Activated T-cell treated with anti-CD3 and anti-CD28 coated beads for 24 hours (primary cell): ENCODE data around the gene SLC45A1.

Experiments used
- DNase-seq: peaks from one replicate; pipeline ENCODE4 v3.0.0-alpha.2; 2020; ENCODE audit warnings: low read depth

The SLC45A1 gene

DNA sequence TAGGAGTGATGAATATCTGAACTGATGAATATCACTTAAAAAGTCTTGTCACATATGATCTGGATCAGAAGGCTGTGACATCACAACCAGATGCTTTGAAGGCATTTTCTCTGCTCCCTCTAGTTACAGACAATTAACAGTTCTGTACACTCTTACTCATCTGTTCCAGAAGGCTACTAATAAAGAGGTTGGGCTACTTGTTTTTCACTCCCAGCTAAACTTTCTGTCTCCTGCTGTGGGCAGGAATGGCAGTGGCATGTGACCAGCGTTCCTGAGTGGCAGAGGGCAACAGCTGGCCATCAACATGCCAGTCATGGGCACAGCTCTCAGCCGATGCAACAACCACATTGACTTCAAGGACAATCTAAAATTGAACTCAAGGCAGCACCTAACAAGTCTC lies 66.7 kb downstream of the SLC45A1 start:
- no peak for DNase-seq

DNA sequence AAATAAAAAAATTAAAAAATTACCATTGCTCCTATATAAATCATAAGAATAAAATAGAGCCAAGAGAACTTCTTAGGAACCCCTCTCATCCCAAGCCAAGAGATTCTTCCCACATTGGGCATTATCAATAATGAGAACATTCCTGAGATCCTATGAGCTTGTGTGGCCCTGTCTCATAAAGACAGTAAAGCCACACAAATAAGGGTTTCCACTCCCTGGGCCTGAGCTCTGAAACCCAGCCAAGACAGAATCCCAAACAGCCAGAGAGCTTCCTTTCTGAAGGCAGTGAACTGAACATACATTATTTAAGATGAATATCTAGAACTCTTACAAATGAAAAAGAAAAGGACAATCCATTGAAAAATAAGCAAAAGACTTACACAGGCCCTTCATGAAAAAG lies 68.3 kb downstream of the SLC45A1 start:
- no peak for DNase-seq

DNA sequence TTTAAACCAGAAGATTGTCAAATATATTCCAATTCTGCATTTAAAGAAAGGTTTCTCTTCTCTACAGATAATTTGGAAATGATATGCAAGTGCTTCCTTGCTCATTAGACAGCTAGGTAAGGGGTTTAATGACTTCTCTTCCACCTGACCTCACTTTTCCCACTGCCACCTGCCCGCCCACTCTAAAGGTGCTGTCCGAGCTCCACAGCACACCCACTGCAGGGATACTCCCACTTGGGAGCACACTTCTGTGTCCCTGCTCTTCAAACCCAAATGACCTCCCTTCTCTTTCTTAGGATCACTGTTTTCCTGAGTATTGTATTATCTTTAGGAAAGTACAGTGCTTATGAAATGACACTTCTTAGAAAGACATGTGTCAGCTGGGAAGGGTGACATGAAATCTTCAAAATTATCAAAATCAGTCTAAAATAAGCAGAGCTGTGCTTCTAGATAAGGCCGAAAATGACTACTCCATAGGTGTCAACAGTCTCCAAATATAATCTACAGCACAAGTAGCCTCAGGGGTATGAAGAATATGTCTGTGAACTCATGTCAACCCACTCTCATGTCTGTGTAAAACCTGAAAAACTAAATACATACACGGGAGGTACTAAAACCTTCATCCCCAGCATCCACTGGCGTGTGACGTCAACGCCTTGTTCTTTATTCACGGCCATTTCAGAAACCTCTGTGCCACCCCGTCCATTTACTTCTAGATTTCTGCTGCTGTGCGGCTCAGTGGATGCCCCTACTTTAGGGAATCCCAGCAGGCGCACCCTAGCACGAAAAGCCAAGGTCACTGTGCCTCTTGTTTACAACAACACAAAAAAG lies 71.0 kb downstream of the SLC45A1 start:
- DNase-seq: no peak

DNA sequence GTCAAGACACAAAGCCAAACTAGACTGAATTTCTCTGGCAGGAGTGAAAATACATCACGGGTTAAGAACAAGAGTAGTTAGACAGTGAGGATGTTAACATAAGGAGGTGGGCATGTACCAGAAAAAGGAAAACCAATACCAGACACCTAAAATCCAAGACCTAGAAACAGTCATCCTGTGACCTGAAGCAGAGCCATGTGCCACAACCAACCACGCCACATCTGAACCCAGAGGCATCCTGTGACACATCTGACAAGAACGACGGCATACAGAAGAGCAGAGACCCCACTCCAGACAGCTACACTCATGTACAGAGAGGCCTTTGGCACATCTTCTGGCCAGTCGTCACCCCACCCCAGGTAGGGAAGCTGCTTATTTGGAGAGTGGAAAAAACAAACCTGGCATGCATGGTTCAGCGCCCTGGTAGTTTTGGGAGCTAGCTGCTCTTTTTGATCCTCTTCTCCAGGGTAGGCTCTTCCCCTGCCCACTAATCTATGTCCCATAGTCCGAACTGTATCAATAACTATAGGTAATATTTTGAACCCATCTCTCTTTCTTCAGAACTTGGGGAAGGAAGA lies 72.1 kb downstream of the SLC45A1 start:
- no peak for DNase-seq

DNA sequence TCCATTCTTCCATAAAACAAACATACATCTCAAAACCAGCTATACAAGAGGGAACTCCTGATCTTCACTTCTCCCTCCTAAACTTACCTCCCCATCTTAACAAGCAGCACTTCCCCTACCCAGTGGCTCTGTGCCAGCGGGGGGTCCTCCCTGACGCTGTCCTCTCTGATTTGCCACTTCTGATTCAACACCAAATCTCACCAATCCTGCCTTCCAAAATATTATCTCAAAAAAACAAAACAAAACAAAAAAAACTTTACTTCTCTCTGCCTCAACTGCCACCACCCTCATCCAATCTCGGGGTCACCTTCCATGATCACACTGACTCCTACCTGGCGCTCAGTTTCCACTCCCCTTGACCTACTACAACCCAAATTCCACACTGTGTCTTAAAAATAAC lies 72.8 kb downstream of the SLC45A1 start:
- no peak for DNase-seq

DNA sequence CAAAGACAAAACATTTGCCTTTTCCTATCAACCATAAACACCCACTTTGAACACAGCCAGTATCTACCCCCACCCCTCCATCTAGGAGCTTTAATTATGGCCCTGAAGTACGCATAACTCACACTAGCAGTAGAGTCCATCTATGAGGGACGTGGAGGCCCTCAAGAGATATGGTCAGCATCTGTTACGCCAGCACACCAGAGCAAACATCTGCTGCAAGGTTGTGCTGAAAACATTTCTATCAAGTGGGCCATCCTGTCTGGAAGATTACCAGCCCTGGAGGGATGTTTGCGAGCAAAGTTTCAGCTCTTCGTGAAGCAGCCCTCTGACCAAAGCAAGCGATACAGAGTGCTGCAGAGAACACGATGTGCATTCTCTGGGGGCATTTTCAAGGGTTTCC lies 74.6 kb downstream of the SLC45A1 start:
- no peak for DNase-seq
